PC-9 (cell line): ENCODE measurements around the gene PPP2R1B.

Source experiments
- EZH2 ChIP-seq: fragments of 200-600 bp; sonication (generic); IDR thresholded peaks from 2 replicates; pipeline ENCODE4 v1.8.0; 2017; ENCODE audit warnings: antibody characterized with exemption, low read depth
- TF ChIP-seq, protein P1 (sequence below): fragments of 200-600 bp; sonication (generic); conservative IDR thresholded peaks from 2 replicates; pipeline ENCODE4 v1.6.1; 2017; ENCODE audit warnings: mixed run types, antibody characterized with exemption, mild to moderate bottlenecking, moderate library complexity

DNA sequence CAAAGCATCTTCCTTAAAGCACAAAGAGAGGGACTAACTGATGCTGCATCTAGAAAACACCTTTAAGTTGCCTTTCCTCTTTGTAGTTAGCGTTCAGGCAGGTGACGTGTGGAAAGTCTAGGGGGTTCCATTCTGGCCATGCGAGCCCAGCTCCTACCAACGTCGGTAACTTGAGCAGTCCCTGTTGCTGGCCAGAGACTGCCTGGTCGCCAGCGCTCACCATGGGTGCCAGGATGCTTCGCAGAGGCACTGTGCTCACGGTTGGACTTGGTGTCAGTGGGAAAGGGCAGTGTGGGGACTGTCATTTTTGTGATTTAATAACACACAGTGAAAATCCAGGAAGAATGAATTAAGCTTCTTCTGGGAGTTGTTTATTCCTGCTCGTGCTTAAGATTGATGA, 40.6 kb downstream of the PPP2R1B start:
- TF ChIP-seq EZH2: no peak
- TF ChIP-seq, protein P1, sequence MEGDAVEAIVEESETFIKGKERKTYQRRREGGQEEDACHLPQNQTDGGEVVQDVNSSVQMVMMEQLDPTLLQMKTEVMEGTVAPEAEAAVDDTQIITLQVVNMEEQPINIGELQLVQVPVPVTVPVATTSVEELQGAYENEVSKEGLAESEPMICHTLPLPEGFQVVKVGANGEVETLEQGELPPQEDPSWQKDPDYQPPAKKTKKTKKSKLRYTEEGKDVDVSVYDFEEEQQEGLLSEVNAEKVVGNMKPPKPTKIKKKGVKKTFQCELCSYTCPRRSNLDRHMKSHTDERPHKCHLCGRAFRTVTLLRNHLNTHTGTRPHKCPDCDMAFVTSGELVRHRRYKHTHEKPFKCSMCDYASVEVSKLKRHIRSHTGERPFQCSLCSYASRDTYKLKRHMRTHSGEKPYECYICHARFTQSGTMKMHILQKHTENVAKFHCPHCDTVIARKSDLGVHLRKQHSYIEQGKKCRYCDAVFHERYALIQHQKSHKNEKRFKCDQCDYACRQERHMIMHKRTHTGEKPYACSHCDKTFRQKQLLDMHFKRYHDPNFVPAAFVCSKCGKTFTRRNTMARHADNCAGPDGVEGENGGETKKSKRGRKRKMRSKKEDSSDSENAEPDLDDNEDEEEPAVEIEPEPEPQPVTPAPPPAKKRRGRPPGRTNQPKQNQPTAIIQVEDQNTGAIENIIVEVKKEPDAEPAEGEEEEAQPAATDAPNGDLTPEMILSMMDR: no peak
